BJ (cell line): ENCODE data around the gene NDUFA13. TPM values are rescaled to one million over a fixed set of nuclear protein-coding genes. Genes with fewer than 3 reads are reported as not detected.

Source experiments
- CTCF ChIA-PET: fragments of 350-600 bp; formaldehyde crosslinking; extraction: SDS; loops from one replicate; lab custom pipeline; 2021; ENCODE audit warnings: antibody characterized with exemption, inconsistent platforms; lab: Yijun Ruan, JAX
- POLR2A ChIA-PET: fragments of 300-600 bp; sonication (Branson Sonifier 250); formaldehyde crosslinking; extraction: SDS; loops from one replicate; lab custom pipeline; 2021; ENCODE audit warnings: antibody characterized with exemption; lab: Charles Lee
- DNase-seq: peaks from one replicate; pipeline ENCODE4 v3.0.0-alpha.2; 2011; ENCODE audit warnings: low read depth
- H3K27me3 ChIP-seq: 2 replicates; pipeline ENCODE4 v1.6.0; 2011; ENCODE audit warnings: low read length; ENCODE audit not compliant: control insufficient read depth, insufficient read depth
- H3K36me3 ChIP-seq: 2 replicates; pipeline ENCODE4 v1.5.1; 2011; ENCODE audit warnings: low read length; ENCODE audit not compliant: control insufficient read depth, insufficient read depth
- H3K4me3 ChIP-seq: 2 replicates; pipeline ENCODE4 v1.5.1; 2011; ENCODE audit warnings: low read depth, mild to moderate bottlenecking, control low read depth, low read length
- polyA plus RNA-seq: library from polyadenylated mRNA; depleted of rRNA; stranded (reverse); fragments of >200 nt; gene quantifications from 2 replicates; pipeline ENCODE4 v1.2.3, GENCODE V29; 2011
- TF ChIP-seq, protein P1 (sequence below): IDR thresholded peaks from 2 replicates; pipeline ENCODE4 v1.5.1; 2011; ENCODE audit warnings: low read depth, mild to moderate bottlenecking, control low read depth, inconsistent platforms, low read length, moderate library complexity; ENCODE audit not compliant: insufficient read depth

The NDUFA13 gene
- polyA plus RNA-seq, 1 experiment: 597 TPM

DNA sequence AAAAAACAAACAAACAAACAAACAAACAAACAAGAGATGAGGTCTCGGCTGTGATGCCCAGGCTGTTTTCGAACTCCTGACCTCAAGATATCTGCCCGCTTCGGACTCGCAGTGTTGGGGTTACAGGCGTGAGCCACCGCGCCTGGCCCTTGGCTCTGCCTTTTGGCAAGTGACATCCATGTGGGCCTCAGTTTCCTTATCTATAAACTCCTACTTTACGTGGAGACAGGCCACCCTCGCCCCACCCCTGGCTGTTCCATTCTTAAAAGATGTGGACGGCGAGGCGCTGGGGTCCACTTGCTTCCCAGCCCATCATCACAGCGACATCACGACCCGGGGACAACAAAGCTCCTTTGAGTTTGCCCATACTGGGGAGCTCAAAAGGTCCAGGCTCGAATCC is 2.3 kb upstream of the NDUFA13 start:
- TF ChIP-seq, protein P1, sequence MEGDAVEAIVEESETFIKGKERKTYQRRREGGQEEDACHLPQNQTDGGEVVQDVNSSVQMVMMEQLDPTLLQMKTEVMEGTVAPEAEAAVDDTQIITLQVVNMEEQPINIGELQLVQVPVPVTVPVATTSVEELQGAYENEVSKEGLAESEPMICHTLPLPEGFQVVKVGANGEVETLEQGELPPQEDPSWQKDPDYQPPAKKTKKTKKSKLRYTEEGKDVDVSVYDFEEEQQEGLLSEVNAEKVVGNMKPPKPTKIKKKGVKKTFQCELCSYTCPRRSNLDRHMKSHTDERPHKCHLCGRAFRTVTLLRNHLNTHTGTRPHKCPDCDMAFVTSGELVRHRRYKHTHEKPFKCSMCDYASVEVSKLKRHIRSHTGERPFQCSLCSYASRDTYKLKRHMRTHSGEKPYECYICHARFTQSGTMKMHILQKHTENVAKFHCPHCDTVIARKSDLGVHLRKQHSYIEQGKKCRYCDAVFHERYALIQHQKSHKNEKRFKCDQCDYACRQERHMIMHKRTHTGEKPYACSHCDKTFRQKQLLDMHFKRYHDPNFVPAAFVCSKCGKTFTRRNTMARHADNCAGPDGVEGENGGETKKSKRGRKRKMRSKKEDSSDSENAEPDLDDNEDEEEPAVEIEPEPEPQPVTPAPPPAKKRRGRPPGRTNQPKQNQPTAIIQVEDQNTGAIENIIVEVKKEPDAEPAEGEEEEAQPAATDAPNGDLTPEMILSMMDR: no peak
- no peak for DNase-seq
- H3K4me3 ChIP-seq: no peak overlapping the region
- no peaks in the 10 kb centered on the region for H3K27me3 ChIP-seq
- H3K36me3 ChIP-seq: no peaks in the 10 kb centered on the region
- POLR2A ChIA-PET: no interaction called here
- CTCF ChIA-PET: interaction anchor here (1.3 kb wide), 1 partner anchor 153 kb away, joined by 4 read pairs; no protein-coding TSS in a partner anchor

DNA sequence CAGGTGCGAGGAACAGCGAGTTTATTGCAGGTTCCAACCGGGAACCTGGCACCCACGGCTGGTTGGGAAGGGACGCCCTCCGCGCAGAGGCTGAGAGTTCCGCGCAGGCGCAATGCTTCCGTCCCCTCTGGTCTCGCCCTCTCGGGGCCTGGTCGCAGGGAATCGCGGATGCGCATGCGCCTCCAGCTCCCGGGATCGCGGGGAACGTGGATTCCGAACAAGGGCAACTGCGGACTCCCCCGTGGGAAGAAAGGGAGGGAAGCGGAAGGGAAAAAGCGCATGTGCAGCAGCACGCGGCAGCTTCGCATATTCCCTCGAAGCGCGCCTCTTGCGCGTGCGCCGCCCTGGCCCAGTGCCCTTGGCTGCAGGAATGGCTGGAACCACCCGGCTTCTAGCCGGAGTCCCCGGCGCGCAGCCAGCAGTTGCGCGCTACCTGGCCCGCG is 1.8 kb upstream of the NDUFA13 start:
- DNase-seq: no peak
- H3K36me3 ChIP-seq: peaks cover 2% of the 10 kb centered on the region; the same call in 1 of the 2 replicates
- H3K4me3 ChIP-seq: no peak overlapping the region
- H3K27me3 ChIP-seq: no peaks in the 10 kb centered on the region
- ChIA-PET CTCF (interaction anchor here (1.3 kb wide), 1 partner anchor 154 kb away, joined by 4 read pairs; no protein-coding TSS in a partner anchor), POLR2A (no interaction called here)
- TF ChIP-seq, protein P1: no peak

DNA sequence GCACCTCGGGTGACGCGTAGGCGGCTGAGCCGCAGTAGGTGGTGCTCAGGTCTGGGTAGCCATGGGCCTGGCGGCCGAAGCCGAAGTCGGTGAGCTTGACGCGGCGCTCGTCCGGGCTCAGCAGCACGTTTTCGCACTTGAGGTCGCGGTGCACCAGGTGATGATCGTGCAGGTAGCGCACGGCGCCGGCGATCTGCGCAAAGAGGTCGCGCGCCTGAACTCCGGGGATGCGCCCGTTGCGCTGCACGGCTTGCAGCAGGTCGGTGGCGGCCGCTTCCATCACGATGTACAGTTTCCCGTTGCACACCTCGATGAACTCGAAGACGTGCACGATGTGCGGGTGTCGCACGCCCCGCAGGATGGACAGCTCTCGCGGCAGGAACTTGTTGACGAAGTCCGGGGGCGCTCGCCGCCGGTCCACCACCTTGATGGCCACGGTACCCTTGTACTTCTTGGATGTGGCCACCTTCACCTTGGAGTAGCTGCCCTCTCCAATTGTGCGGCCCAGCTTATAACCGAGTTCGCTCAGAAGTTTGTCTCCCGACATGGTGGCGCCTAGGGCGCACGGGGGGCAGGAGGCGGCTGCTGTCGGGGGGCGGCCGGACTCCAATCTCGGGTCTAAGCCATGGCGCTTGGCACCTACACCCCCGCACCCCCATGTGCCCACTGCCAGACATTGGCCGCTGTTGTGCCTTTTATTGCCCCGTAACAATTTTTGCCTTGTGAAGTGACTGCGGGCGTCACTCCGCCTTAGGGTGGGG is 964 bp upstream of the NDUFA13 start, which contains the start of gene TSSK6:
TSSK6 (minus strand) TSS at position 668 of the 761 bp plus-strand sequence; CDS start at position 547, 121 bp downstream.
- Histone ChIP-seq H3K36me3 (peaks cover 7% of the 10 kb centered on the region; the same call in 1 of the 2 replicates), H3K4me3 (peak within 1 kb of the TSS; percentile 58), H3K27me3 (no peaks in the 10 kb centered on the region)
- no peak for DNase-seq
- TF ChIP-seq, protein P1: no peak
- ChIA-PET CTCF (interaction anchor here (0.6 to 1.7 kb wide), 3 partner anchors 17 to 127 kb away, joined by 3 to 8 read pairs (median 3); no protein-coding TSS in a partner anchor), POLR2A (no interaction called here)

DNA sequence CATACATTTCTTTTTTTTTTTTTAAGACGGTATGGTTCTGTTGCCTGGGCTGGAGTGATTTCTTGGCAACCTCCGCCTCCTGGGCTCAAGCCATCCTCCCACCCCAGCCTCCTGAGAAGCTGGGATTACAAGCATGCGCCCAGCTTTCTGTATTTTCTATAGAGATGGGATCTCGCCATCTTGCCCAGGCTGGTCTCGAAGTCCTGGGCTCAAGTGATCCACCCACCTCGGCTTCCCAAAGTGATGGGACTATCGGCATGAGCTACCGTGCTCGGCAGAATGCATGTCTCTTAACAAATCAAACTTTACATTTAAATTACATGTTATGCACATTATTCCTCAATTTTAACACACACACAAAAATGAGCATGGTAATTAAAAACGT is 1.2 kb downstream of the NDUFA13 start:
- TF ChIP-seq, protein P1: no peak
- Histone ChIP-seq H3K36me3 (peaks cover 10% of the 10 kb centered on the region; the same call in 1 of the 2 replicates), H3K4me3 (no peak overlapping the region; the same call in 1 of the 2 replicates), H3K27me3 (no peaks in the 10 kb centered on the region)
- DNase-seq: no peak
- ChIA-PET POLR2A (no interaction called here), CTCF (interaction anchor here (1.0 to 1.4 kb wide), 2 partner anchors 15 to 28 kb away, joined by 3 to 4 read pairs; no protein-coding TSS in a partner anchor)

DNA sequence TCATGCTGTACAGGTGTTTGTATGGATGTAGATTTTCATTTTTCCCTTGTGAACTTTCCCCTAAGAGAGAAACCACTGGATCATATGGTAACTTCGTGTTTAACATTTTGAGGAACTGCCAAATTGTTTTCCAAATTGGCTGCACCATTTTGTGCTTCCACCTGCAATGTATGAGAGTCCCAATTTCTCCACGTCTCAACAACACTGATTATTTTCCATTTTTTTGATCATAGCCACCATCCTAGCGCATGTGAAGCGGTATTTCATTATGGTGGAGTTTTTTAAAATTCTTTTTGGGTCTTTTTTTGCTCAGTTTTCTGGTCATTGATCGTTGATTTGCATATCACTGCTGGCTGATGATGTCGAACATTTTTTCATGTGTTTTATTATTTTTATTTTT is 5.0 kb downstream of the NDUFA13 start:
- H3K36me3 ChIP-seq: peaks cover 16% of the 10 kb centered on the region
- no peaks in the 10 kb centered on the region for H3K27me3 ChIP-seq
- CTCF ChIA-PET: no interaction called here
- POLR2A ChIA-PET: no interaction called here
- TF ChIP-seq, protein P1: no peak
- DNase-seq: no peak
- H3K4me3 ChIP-seq: no peak overlapping the region
